ENCODE data around the gene MOGAT3.

DNA sequence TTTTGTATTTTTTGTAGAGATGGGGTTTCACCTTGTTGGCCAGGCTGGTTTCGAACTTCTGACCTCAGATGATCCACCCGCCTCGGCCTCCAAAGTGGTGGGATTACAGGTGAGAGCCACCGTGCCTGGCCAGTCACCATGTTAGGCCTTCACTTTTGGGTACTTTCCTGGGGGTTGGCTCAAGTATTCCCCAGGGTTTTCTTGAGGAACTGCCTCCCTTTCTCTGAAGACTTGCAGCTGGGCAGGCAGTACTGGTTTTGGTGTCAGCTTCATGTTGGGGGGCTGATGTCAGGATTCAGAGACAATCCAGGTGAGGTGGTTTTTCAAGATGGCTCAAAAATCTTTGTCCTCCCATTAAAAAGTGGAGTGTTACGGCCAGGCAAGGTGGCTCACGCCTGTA is 24.8 kb upstream of the MOGAT3 start:
- TF ChIP-seq, protein P1, sequence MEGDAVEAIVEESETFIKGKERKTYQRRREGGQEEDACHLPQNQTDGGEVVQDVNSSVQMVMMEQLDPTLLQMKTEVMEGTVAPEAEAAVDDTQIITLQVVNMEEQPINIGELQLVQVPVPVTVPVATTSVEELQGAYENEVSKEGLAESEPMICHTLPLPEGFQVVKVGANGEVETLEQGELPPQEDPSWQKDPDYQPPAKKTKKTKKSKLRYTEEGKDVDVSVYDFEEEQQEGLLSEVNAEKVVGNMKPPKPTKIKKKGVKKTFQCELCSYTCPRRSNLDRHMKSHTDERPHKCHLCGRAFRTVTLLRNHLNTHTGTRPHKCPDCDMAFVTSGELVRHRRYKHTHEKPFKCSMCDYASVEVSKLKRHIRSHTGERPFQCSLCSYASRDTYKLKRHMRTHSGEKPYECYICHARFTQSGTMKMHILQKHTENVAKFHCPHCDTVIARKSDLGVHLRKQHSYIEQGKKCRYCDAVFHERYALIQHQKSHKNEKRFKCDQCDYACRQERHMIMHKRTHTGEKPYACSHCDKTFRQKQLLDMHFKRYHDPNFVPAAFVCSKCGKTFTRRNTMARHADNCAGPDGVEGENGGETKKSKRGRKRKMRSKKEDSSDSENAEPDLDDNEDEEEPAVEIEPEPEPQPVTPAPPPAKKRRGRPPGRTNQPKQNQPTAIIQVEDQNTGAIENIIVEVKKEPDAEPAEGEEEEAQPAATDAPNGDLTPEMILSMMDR (IDR thresholded peaks at IDR 0.05) = no peak
- TF ChIP-seq ELF4 (CRISPR knock-in tag; IDR thresholded peaks at IDR 0.05; ENCODE audit: low read depth) (no peak), JUN (CRISPR knock-in tag; IDR thresholded peaks at IDR 0.05) (no peak), SMAD4 (CRISPR knock-in tag; IDR thresholded peaks at IDR 0.05) (no peak), CREB1 (CRISPR knock-in tag; IDR thresholded peaks at IDR 0.05) (no peak), ZBTB21 (CRISPR knock-in tag; IDR thresholded peaks at IDR 0.05; ENCODE audit: borderline replicate concordance) (no peak), SMAD3 (CRISPR knock-in tag; IDR thresholded peaks at IDR 0.05; ENCODE audit: borderline replicate concordance) (no peak), ZNF121 (CRISPR knock-in tag; IDR thresholded peaks at IDR 0.05) (no peak), CREM (CRISPR knock-in tag; IDR thresholded peaks at IDR 0.05) (no peak)
- TF ChIP-seq, protein P2, sequence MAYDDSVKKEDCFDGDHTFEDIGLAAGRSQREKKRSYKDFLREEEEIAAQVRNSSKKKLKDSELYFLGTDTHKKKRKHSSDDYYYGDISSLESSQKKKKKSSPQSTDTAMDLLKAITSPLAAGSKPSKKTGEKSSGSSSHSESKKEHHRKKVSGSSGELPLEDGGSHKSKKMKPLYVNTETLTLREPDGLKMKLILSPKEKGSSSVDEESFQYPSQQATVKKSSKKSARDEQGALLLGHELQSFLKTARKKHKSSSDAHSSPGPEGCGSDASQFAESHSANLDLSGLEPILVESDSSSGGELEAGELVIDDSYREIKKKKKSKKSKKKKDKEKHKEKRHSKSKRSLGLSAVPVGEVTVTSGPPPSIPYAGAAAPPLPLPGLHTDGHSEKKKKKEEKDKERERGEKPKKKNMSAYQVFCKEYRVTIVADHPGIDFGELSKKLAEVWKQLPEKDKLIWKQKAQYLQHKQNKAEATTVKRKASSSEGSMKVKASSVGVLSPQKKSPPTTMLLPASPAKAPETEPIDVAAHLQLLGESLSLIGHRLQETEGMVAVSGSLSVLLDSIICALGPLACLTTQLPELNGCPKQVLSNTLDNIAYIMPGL (CRISPR knock-in tag; IDR thresholded peaks at IDR 0.05) = no peak
- TF ChIP-seq, protein P3, sequence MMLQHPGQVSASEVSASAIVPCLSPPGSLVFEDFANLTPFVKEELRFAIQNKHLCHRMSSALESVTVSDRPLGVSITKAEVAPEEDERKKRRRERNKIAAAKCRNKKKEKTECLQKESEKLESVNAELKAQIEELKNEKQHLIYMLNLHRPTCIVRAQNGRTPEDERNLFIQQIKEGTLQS (CRISPR knock-in tag; conservative IDR thresholded peaks at IDR 0.05) = no peak
- TF ChIP-seq, protein P4, sequence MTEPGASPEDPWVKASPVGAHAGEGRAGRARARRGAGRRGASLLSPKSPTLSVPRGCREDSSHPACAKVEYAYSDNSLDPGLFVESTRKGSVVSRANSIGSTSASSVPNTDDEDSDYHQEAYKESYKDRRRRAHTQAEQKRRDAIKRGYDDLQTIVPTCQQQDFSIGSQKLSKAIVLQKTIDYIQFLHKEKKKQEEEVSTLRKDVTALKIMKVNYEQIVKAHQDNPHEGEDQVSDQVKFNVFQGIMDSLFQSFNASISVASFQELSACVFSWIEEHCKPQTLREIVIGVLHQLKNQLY (CRISPR knock-in tag; IDR thresholded peaks at IDR 0.05) = no peak
- TF ChIP-seq, protein P5, sequence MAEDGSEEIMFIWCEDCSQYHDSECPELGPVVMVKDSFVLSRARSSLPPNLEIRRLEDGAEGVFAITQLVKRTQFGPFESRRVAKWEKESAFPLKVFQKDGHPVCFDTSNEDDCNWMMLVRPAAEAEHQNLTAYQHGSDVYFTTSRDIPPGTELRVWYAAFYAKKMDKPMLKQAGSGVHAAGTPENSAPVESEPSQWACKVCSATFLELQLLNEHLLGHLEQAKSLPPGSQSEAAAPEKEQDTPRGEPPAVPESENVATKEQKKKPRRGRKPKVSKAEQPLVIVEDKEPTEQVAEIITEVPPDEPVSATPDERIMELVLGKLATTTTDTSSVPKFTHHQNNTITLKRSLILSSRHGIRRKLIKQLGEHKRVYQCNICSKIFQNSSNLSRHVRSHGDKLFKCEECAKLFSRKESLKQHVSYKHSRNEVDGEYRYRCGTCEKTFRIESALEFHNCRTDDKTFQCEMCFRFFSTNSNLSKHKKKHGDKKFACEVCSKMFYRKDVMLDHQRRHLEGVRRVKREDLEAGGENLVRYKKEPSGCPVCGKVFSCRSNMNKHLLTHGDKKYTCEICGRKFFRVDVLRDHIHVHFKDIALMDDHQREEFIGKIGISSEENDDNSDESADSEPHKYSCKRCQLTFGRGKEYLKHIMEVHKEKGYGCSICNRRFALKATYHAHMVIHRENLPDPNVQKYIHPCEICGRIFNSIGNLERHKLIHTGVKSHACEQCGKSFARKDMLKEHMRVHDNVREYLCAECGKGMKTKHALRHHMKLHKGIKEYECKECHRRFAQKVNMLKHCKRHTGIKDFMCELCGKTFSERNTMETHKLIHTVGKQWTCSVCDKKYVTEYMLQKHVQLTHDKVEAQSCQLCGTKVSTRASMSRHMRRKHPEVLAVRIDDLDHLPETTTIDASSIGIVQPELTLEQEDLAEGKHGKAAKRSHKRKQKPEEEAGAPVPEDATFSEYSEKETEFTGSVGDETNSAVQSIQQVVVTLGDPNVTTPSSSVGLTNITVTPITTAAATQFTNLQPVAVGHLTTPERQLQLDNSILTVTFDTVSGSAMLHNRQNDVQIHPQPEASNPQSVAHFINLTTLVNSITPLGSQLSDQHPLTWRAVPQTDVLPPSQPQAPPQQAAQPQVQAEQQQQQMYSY (CRISPR knock-in tag; IDR thresholded peaks at IDR 0.05) = no peak
